ENCODE results near the gene MSL3.

GRCh38 chrX:11757719-11758399 is at the start of gene MSL3:
- TF ChIP-seq POLR2A (IDR thresholded peaks at IDR 0.05) (peak in 1 of 2 donors; percentile 21), EP300 (IDR thresholded peaks at IDR 0.05) (no peak)

Data from tibial nerve (tissue), 3 donors.